Neural progenitor cell (in vitro differentiated cells): ENCODE data around the gene GPR142. TPM values are rescaled to one million over a fixed set of nuclear protein-coding genes. Genes with fewer than 3 reads are reported as not detected.

Experiments
- DNase-seq: peaks from one replicate; pipeline ENCODE4 v3.0.0-alpha.2; 2016; ENCODE audit warnings: low spot score
- H2AFZ ChIP-seq: fragments of 200-600 bp; sonication (generic); replicated peaks from 2 replicates; pipeline ENCODE4 v1.6.1; 2016; ENCODE audit warnings: antibody characterized with exemption
- H3F3A ChIP-seq: fragments of 200-600 bp; sonication (generic); 2 replicates; pipeline ENCODE4 v1.6.1; 2016; ENCODE audit warnings: antibody characterized with exemption, low read depth
- H3K27ac ChIP-seq: fragments of 200-600 bp; sonication (generic); 2 replicates; pipeline ENCODE4 v1.5.1; 2016; ENCODE audit warnings: mild to moderate bottlenecking
- H3K27me3 ChIP-seq: fragments of 200-600 bp; sonication (generic); 2 replicates; pipeline ENCODE4 v1.6.1; 2016; ENCODE audit warnings: mild to moderate bottlenecking, moderate library complexity
- H3K36me3 ChIP-seq: fragments of 200-600 bp; sonication (generic); 2 replicates; pipeline ENCODE4 v1.5.1; 2016
- H3K4me1 ChIP-seq: fragments of 200-600 bp; sonication (generic); 2 replicates; pipeline ENCODE4 v1.6.1; 2016; ENCODE audit warnings: mixed run types
- H3K4me2 ChIP-seq: fragments of 200-600 bp; sonication (generic); 2 replicates; pipeline ENCODE4 v1.6.1; 2016
- H3K4me3 ChIP-seq: fragments of 200-600 bp; sonication (generic); 2 replicates; pipeline ENCODE4 v1.5.1; 2016
- H3K79me2 ChIP-seq: fragments of 200-600 bp; sonication (generic); 2 replicates; pipeline ENCODE4 v1.6.1; 2016; ENCODE audit warnings: low read depth
- H3K9ac ChIP-seq: fragments of 200-600 bp; sonication (generic); 2 replicates; pipeline ENCODE4 v1.6.1; 2016
- H3K9me3 ChIP-seq: fragments of 200-600 bp; sonication (generic); 2 replicates; pipeline ENCODE4 v1.5.1; 2016; ENCODE audit warnings: low read depth
- H4K20me1 ChIP-seq: fragments of 200-600 bp; sonication (generic); 2 replicates; pipeline ENCODE4 v1.6.1; 2016; ENCODE audit warnings: low read depth
- H3K27ac Mint-ChIP-seq: 3 replicates; pipeline ENCODE4 v1.8.0; 2021; ENCODE audit warnings: mixed read lengths
- H3K27me3 Mint-ChIP-seq: 2 replicates; pipeline ENCODE4 v1.8.0; 2022; ENCODE audit warnings: low read depth, mild to moderate bottlenecking, inconsistent platforms, moderate library complexity, mixed read lengths; ENCODE audit not compliant: insufficient read depth
- H3K36me3 Mint-ChIP-seq: 3 replicates; pipeline ENCODE4 v1.8.0; 2021; ENCODE audit warnings: mixed read lengths
- H3K4me1 Mint-ChIP-seq: 3 replicates; pipeline ENCODE4 v1.8.0; 2021; ENCODE audit warnings: mixed read lengths
- H3K4me3 Mint-ChIP-seq: 3 replicates; pipeline ENCODE4 v1.8.0; 2021; ENCODE audit warnings: mild to moderate bottlenecking, moderate library complexity, mixed read lengths
- H3K9me3 Mint-ChIP-seq: 3 replicates; pipeline ENCODE4 v1.8.0; 2020; ENCODE audit warnings: mixed read lengths
- EZH2 ChIP-seq: fragments of 200-600 bp; sonication (generic); IDR thresholded peaks from 2 replicates; pipeline ENCODE4 v1.6.1; 2017; ENCODE audit warnings: antibody characterized with exemption, mild to moderate bottlenecking, moderate library complexity
- EZH2phosphoT487 ChIP-seq: fragments of 200-600 bp; sonication (generic); IDR thresholded peaks from 2 replicates; pipeline ENCODE4 v1.6.1; 2017; ENCODE audit warnings: antibody characterized with exemption
- total RNA-seq: library from RNA; depleted of rRNA; stranded (reverse); fragments of >200 nt; gene quantifications from 2 replicates; pipeline ENCODE4 v1.2.3, GENCODE V29; 2015; ENCODE audit warnings: low replicate concordance
- TF ChIP-seq, protein P1 (sequence below): fragments of 200-600 bp; sonication (generic); IDR thresholded peaks from 2 replicates; pipeline ENCODE4 v1.5.1; 2017; ENCODE audit warnings: antibody characterized with exemption, mild to moderate bottlenecking

GPR142 gene
- total RNA-seq, 1 donor from 2014 or later = not detected

DNA sequence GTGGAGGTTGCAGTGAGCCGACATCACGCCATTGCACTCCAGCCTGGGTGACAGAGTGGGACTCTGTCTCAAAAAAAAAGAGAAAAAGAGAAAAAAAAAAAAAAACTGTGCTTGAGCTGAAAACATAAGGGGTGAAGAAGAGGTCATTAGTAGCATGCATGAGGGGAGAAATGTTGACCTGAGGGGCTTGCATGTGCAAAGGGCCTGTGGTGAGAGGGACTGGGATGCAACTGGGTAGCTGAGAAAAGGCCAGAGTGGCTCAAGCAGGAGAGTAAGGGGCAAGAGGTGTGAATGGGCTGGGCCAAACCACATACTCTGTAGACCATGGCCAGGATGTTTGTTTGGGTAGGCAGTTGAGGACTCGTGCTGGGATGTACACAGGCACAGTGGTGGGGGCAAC is 37.9 kb upstream of the GPR142 start:
- no peak for TF ChIP-seq EZH2phosphoT487
- TF ChIP-seq EZH2 = no peak
- TF ChIP-seq, protein P1, sequence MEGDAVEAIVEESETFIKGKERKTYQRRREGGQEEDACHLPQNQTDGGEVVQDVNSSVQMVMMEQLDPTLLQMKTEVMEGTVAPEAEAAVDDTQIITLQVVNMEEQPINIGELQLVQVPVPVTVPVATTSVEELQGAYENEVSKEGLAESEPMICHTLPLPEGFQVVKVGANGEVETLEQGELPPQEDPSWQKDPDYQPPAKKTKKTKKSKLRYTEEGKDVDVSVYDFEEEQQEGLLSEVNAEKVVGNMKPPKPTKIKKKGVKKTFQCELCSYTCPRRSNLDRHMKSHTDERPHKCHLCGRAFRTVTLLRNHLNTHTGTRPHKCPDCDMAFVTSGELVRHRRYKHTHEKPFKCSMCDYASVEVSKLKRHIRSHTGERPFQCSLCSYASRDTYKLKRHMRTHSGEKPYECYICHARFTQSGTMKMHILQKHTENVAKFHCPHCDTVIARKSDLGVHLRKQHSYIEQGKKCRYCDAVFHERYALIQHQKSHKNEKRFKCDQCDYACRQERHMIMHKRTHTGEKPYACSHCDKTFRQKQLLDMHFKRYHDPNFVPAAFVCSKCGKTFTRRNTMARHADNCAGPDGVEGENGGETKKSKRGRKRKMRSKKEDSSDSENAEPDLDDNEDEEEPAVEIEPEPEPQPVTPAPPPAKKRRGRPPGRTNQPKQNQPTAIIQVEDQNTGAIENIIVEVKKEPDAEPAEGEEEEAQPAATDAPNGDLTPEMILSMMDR = no peak
- H3K27me3 ChIP-seq = peaks cover 36% of the 10 kb centered on the region
- H3K4me1 ChIP-seq = peaks cover 22% of the 10 kb centered on the region
- H3K36me3 ChIP-seq = no peaks in the 10 kb centered on the region
- no peak overlapping the region for H3K4me3 Mint-ChIP-seq
- peak overlapping the region; percentile 5 for H3K27ac Mint-ChIP-seq
- H2AFZ ChIP-seq = no peak overlapping the region
- H3K9me3 ChIP-seq = no peaks in the 10 kb centered on the region
- H3K79me2 ChIP-seq = no peaks in the 10 kb centered on the region
- no peaks in the 10 kb centered on the region for H3K9me3 Mint-ChIP-seq
- no peaks in the 10 kb centered on the region for H4K20me1 ChIP-seq
- no peak overlapping the region for H3K4me3 ChIP-seq
- H3K27ac ChIP-seq = no peak overlapping the region
- no peaks in the 10 kb centered on the region for H3K36me3 Mint-ChIP-seq
- DNase-seq = no peak
- no peak overlapping the region for H3K9ac ChIP-seq
- H3K4me1 Mint-ChIP-seq = peaks cover 34% of the 10 kb centered on the region
- H3K27me3 Mint-ChIP-seq = peaks cover 26% of the 10 kb centered on the region
- H3K4me2 ChIP-seq = no peak overlapping the region
- peaks cover 10% of the 10 kb centered on the region for H3F3A ChIP-seq

DNA sequence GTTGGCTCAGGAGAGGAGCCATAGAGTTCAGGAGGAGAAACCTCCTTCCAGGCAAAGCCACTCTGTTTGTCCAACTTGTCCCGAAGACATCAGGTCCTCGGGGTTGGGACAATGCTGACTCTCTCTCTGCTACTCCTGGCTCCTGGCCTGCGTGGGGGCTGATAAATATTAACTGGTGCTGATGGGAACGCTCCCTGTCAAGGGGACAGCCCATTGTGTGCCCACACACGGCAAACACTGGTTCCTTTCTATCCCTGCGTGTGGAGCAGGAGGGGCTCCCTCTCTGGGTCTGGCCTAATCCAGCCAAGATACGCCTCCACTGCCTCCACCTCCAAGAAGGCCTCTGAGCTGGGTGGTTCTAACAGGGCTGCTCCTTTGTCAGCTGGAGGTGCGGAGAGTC is 36.9 kb upstream of the GPR142 start:
- Histone ChIP-seq H3K4me1 (peaks cover 22% of the 10 kb centered on the region), H3K4me2 (no peak overlapping the region), H3K79me2 (no peaks in the 10 kb centered on the region), H3K27ac (no peak overlapping the region), H3K36me3 (no peaks in the 10 kb centered on the region), H4K20me1 (no peaks in the 10 kb centered on the region), H3F3A (peaks cover 3% of the 10 kb centered on the region), H3K9ac (no peak overlapping the region), H2AFZ (no peak overlapping the region), H3K9me3 (no peaks in the 10 kb centered on the region), H3K27me3 (peaks cover 25% of the 10 kb centered on the region), H3K4me3 (no peak overlapping the region)
- Mint-ChIP-seq H3K27ac (no peak overlapping the region), H3K9me3 (no peaks in the 10 kb centered on the region), H3K27me3 (peaks cover 19% of the 10 kb centered on the region), H3K4me1 (peaks cover 35% of the 10 kb centered on the region), H3K4me3 (no peak overlapping the region), H3K36me3 (no peaks in the 10 kb centered on the region)
- TF ChIP-seq EZH2 (no peak), EZH2phosphoT487 (no peak)
- TF ChIP-seq, protein P1 = no peak
- no peak for DNase-seq

DNA sequence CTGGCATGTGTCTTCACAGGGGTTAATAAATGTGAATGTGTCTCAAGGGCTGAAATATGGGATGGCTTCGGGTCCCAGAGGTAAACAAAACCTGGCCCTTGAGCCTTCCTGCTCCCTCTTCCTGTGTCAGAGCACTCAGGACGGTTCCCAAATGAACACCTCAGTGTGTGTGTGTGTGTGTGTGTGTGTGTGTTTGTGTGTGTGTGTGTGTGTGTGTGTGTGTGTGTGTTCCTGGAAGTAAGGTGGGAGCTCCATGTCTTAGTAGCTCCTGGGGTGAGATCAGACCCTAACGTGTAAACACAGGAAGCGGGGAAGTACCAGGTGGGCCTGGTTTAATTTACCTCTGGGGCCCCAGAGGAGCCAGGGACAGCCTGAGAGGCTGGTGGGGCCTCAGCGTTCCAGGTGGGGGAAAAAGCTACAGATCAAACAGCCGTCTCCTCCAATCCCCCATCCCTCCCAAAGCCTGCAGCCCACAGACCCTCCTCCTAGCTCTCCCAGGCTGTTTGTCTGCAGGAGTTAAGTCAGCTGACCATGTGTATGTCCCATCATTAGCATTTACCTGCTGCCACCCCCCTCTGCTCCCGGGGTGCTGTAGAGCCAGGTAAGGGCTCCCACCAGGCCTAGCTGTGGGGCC is 35.2 kb upstream of the GPR142 start:
- H4K20me1 ChIP-seq = no peaks in the 10 kb centered on the region
- H3K4me1 ChIP-seq = peaks cover 12% of the 10 kb centered on the region
- H3K4me2 ChIP-seq = no peak overlapping the region
- no peak overlapping the region for H3K9ac ChIP-seq
- no peaks in the 10 kb centered on the region for H3K9me3 ChIP-seq
- H2AFZ ChIP-seq = peak overlapping the region; percentile 5
- peaks cover 8% of the 10 kb centered on the region for H3K27me3 ChIP-seq
- no peak overlapping the region for H3K4me3 ChIP-seq
- Mint-ChIP-seq H3K4me1 (peaks cover 30% of the 10 kb centered on the region), H3K36me3 (no peaks in the 10 kb centered on the region), H3K27ac (no peak overlapping the region), H3K4me3 (no peak overlapping the region), H3K9me3 (no peaks in the 10 kb centered on the region), H3K27me3 (peaks cover 12% of the 10 kb centered on the region)
- no peaks in the 10 kb centered on the region for H3K36me3 ChIP-seq
- H3F3A ChIP-seq = no peaks in the 10 kb centered on the region
- no peaks in the 10 kb centered on the region for H3K79me2 ChIP-seq
- DNase-seq = no peak
- TF ChIP-seq EZH2 (no peak), EZH2phosphoT487 (no peak)
- TF ChIP-seq, protein P1 = no peak
- no peak overlapping the region for H3K27ac ChIP-seq
